ENCODE data around the gene CACNA1I. TPM values are rescaled to one million over a fixed set of nuclear protein-coding genes. Genes with fewer than 3 reads are reported as not detected.

CACNA1I gene
- total and polyA plus RNA-seq, 2 donors (not counting 3 experiments of a cell fraction or from before 2014, with no cell fraction given), result not detected

- BruUV-seq (replicated peaks), result no TSS peak
- Histone ChIP-seq H4K20me1 (replicated peaks; ENCODE audit: control insufficient read depth, extremely low read depth, insufficient read depth, low read length) (no peaks in the 10 kb centered on the region), H3K9me1 (replicated peaks; ENCODE audit: control insufficient read depth, extremely low read depth, insufficient read depth, low read length) (no peaks in the 10 kb centered on the region), H3K9ac (replicated peaks; ENCODE audit: extremely low read depth, insufficient read depth, low read length) (no peak overlapping the region), H3K27ac (ENCODE audit: insufficient read depth, low read depth, low read length) (no peak overlapping the region), H3K9me3 (replicated peaks; ENCODE audit: control insufficient read depth, insufficient read depth, low read length) (no peaks in the 10 kb centered on the region), H2AFZ (ENCODE audit: low read depth, low read length) (no peak overlapping the region), H3K79me2 (ENCODE audit: control insufficient read depth, insufficient read depth, low read length) (no peaks in the 10 kb centered on the region), H3K27me3 (ENCODE audit: control insufficient read depth in 2 of 2, insufficient read depth in 2 of 2, low read length in 2 of 2) (no peaks in the 10 kb centered on the region), H3K36me3 (ENCODE audit: control insufficient read depth in 2 of 2, extremely low read depth in 1 of 2, insufficient read depth in 2 of 2, low read length in 2 of 2) (no peaks in the 10 kb centered on the region), H3K4me3 (replicated peaks in 1 of 3; ENCODE audit: insufficient read depth in 1 of 3, low read depth in 1 of 3, low read length in 3 of 3) (no peak overlapping the region), H3K4me2 (ENCODE audit: insufficient read depth, low read length) (no peak overlapping the region), H3K4me1 (ENCODE audit: control insufficient read depth, extremely low read depth, insufficient read depth, low read length) (no peaks in the 10 kb centered on the region)
- TF ChIP-seq EZH2 (IDR thresholded peaks at IDR 0.05; ENCODE audit: borderline replicate concordance, low read depth, low read length, severe bottlenecking) (no peak), CTCF (IDR thresholded peaks at IDR 0.05; ENCODE audit: extremely low read depth in 1 of 2, insufficient read depth in 1 of 2, low read depth in 1 of 2, low read length in 2 of 2) (no peak), FOS (IDR thresholded peaks at IDR 0.05; ENCODE audit: borderline replicate concordance, insufficient read depth, low read length) (no peak), POLR2A (IDR thresholded peaks at IDR 0.05; ENCODE audit: low read depth, low read length) (no peak)
- dilution Hi-C loops (cut with MboI; ENCODE audit: extremely low pct_ligation_motif_present, low sequenced_read_pairs), result no loop called here
- FAIRE-seq, result no peak
- no peak for DNase-seq (ENCODE audit: low read depth, low spot score)
- POLR2A ChIA-PET, result no interaction called here
- intact Hi-C loops (cut with micrococcal nuclease), result no loop called here
- CTCF ChIA-PET, result interaction anchor here (1.1 kb wide), 1 partner anchor 57 kb away, joined by 3 read pairs; no protein-coding TSS in a partner anchor
Measured at GRCh38 chr22:39652990-39653786, 82.6 kb downstream of the CACNA1I start.

GRCh38 chr22:39653787-39654077 lies 83.2 kb downstream of the CACNA1I start:
- CTCF ChIA-PET, result interaction anchor here (1.1 kb wide), 1 partner anchor 56 kb away, joined by 3 read pairs; no protein-coding TSS in a partner anchor
- intact Hi-C loops (cut with micrococcal nuclease), result no loop called here
- POLR2A ChIA-PET, result no interaction called here
- H3K79me2 ChIP-seq (ENCODE audit: control insufficient read depth, insufficient read depth, low read length), result no peaks in the 10 kb centered on the region
- no peak overlapping the region for H3K4me2 ChIP-seq (ENCODE audit: insufficient read depth, low read length)
- no peak overlapping the region for H3K27ac ChIP-seq (ENCODE audit: insufficient read depth, low read depth, low read length)
- dilution Hi-C loops (cut with MboI; ENCODE audit: extremely low pct_ligation_motif_present, low sequenced_read_pairs), result no loop called here
- no peaks in the 10 kb centered on the region for H3K36me3 ChIP-seq (ENCODE audit: control insufficient read depth in 2 of 2, extremely low read depth in 1 of 2, insufficient read depth in 2 of 2, low read length in 2 of 2)
- no peak for DNase-seq (ENCODE audit: low read depth, low spot score)
- no peaks in the 10 kb centered on the region for H3K9me3 ChIP-seq (replicated peaks; ENCODE audit: control insufficient read depth, insufficient read depth, low read length)
- BruUV-seq (replicated peaks), result no TSS peak
- no peak overlapping the region for H2AFZ ChIP-seq (ENCODE audit: low read depth, low read length)
- H3K9ac ChIP-seq (replicated peaks; ENCODE audit: extremely low read depth, insufficient read depth, low read length), result no peak overlapping the region
- H4K20me1 ChIP-seq (replicated peaks; ENCODE audit: control insufficient read depth, extremely low read depth, insufficient read depth, low read length), result no peaks in the 10 kb centered on the region
- H3K4me3 ChIP-seq (replicated peaks in 1 of 3; ENCODE audit: insufficient read depth in 1 of 3, low read depth in 1 of 3, low read length in 3 of 3), result no peak overlapping the region
- H3K27me3 ChIP-seq (ENCODE audit: control insufficient read depth in 2 of 2, insufficient read depth in 2 of 2, low read length in 2 of 2), result no peaks in the 10 kb centered on the region
- H3K4me1 ChIP-seq (ENCODE audit: control insufficient read depth, extremely low read depth, insufficient read depth, low read length), result no peaks in the 10 kb centered on the region
- FAIRE-seq, result no peak
- no peaks in the 10 kb centered on the region for H3K9me1 ChIP-seq (replicated peaks; ENCODE audit: control insufficient read depth, extremely low read depth, insufficient read depth, low read length)
- no peak for TF ChIP-seq POLR2A (IDR thresholded peaks at IDR 0.05; ENCODE audit: low read depth, low read length)
- TF ChIP-seq POLR2AphosphoS5 (IDR thresholded peaks at IDR 0.05; ENCODE audit: insufficient read depth, low read depth, low read length), result no peak
- TF ChIP-seq JUN (IDR thresholded peaks at IDR 0.05; ENCODE audit: borderline replicate concordance, insufficient read depth, insufficient read length, low read depth), result no peak
- no peak for TF ChIP-seq MAX (IDR thresholded peaks at IDR 0.05; ENCODE audit: insufficient read depth, insufficient read length)
- TF ChIP-seq MYC (IDR thresholded peaks at IDR 0.05; ENCODE audit: low read depth, low read length), result no peak
- TF ChIP-seq CTCF (IDR thresholded peaks at IDR 0.05; ENCODE audit: extremely low read depth in 1 of 2, insufficient read depth in 1 of 2, low read depth in 1 of 2, low read length in 2 of 2), result no peak
- TF ChIP-seq EZH2 (IDR thresholded peaks at IDR 0.05; ENCODE audit: borderline replicate concordance, low read depth, low read length, severe bottlenecking), result no peak
- no peak for TF ChIP-seq FOS (IDR thresholded peaks at IDR 0.05; ENCODE audit: borderline replicate concordance, insufficient read depth, low read length)
- TF ChIP-seq GATA2 (IDR thresholded peaks at IDR 0.05; ENCODE audit: insufficient read depth, insufficient read length, low read depth, low read length), result no peak
